NCI-H2196 treated with DMSO at 0.1 percent for 48 hours (cell line): ENCODE data around the gene KDM3A.

Experiments used
- DNase-seq: peaks from one replicate; lab custom pipeline; 2025; ENCODE audit not compliant: unreplicated experiment; lab: John Stamatoyannopoulos, UW

KDM3A gene

DNA sequence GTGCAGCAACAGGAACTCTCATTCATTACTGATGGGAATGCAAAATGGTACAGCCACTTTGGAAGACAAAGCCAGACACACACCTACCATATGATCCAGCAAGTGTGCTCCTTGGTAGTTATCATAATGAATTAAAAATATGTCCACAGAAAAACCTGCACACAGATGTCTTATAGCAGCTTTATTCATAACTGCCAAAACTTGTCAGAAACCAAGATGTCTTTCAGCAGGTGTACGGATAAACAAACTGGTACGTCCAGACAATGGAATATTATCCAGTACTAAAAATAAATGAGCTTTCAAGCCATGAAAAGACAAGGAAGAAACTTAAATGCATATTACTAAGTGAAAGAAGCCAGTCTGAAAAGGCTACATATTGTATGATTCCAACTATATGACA lies 71.7 kb downstream of the KDM3A start:
- no peak for DNase-seq

GRCh38 chr2:86513948-86514660 lies 72.9 kb downstream of the KDM3A start:
- no peak for DNase-seq

DNA sequence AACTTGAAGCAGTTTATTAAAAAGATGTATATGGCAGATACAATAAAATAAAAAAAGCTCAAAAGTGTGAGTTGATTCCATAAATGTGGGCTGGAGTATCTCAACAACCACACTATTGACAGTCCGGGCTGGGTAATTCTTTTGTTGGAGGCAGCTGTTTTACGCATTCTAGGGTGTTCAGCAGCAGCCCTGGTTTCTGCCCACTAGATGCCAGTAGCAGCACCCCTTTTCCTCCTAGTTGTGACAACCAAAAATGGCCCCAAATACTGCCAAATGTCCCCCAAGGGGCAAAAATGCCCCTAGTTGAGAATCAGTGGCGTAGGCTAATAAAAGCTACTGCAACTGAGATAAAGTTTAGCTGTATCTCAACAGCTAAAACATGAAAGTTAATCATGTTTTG lies 77.3 kb downstream of the KDM3A start:
- no peak for DNase-seq

DNA sequence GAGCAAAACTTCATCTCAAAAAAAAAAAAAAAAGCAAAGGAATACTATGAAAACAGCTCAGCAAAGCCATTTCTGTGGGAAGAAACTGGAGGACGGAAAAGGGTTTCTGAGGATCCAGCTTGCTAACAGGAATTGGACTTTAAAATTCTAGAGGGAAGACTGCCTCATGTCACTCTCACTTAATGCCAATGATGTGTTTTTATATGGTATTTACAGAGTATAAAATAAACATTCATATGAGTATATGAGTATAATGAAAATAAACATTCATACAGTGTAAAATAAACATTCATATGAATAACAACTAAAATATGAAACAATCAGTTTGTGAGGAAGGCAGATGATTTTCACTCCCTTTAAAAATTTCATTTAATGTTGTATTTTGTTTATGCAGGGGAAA lies 78.2 kb downstream of the KDM3A start:
- no peak for DNase-seq

- no peak for DNase-seq
Measured at GRCh38 chr2:86520153-86520552, 79.0 kb downstream of the KDM3A start.

- no peak for DNase-seq
Measured at GRCh38 chr2:86521922-86522321, 80.8 kb downstream of the KDM3A start.

DNA sequence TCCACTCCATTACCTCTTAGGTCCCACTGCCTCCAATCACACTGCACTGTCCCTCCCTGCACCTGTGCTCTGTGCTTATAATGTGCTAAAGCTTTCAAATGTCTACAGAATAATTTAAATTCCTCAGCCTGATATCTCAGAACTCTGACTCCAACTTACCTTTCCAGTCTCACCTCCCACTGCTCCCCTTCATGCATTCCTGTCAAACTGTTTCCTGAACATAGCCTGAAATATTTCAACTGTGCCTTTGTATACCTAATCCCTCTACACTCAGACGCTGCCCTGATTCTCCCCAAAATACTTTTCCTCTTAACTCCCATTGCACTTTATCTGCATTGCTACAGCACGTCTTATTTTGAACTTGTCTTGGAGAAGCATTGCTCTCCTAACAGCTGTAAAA lies 81.5 kb downstream of the KDM3A start:
- no peak for DNase-seq

DNA sequence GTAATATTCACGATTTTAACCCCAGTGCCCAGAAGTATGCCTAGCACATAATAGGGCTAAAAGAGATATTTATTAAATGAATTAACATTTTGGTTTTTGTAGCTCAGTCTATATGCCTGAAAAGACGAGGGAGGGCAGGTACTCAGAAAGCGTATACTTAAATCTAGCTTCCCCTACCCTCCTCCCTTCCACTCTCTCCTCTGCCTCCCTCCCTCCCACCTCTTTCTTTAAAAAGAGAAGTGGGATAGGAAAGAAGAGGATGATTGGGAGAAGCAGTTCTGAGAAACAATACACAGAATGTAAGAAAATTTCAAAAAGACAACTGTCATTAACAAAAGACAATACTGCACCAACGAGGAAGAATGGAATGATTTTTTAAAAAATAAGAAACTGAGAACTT lies 82.3 kb downstream of the KDM3A start:
- DNase-seq = no peak

DNA sequence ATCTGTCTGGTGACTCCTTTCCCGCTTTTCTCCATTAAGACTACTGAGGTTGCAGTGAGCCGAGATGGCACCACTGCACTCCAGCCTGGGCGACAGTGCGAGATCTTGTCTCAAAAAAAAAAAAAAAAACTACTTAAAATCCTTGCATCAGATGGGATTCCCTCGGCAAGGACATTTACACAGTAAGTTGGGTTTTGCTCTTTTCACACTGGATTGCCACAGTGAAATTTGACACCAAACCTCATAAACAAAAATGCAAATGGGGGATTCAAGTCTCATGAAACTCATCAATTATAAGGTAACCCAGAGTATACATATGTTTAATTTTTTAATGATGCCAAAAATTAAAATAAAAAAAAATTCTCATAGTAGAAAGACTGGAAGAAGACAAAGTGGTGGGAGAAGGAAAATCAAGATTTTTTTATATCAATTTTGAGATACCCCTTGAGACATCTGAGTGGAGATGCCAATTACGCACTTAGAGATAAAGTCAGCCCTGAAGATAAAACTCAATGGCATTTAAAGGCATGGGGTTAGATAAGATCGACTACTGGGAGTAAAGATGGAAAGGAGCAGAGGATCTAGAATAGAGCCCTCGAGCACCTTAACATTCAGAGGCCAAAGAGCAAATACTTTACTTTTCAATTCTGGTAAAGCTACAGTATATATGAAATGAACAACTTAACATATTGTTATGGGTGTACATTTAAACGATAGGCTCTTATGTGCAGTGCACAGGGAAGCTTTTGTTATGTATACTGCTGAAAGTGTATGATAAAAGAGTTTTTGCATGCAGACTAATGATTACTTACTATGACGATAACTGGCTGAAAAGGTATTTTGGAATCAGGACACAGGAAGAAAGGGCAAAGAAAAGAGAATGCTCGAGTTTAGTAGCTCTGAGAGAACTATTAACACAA lies 84.5 kb downstream of the KDM3A start:
- DNase-seq = no peak

- DNase-seq = no peak
Measured at GRCh38 chr2:86533589-86533988, 92.4 kb downstream of the KDM3A start.

DNA sequence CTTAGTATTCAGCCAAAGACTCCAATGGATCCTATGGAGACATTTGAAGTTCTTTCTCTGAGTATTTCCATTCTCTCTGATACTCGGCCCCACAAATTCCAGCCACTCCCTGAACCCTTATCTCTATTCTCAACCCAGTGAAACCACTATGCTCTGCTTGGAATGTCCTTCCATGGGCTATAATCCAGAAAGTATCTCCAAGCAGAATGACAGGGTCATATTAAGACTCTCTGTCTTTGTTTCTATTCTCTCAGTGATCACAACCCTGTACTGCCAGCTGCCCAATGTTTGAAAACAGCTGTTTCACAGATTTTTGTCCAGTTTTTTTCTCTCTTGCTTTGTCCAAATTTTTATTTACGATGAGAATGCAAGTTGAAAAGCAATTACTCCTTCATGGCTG lies 100.2 kb downstream of the KDM3A start:
- DNase-seq = no peak
